Stomach (tissue), 9 donors: ENCODE results near the gene KLHL3. TPM values are rescaled to one million over a fixed set of nuclear protein-coding genes. Genes with fewer than 3 reads are reported as not detected.

Source experiments
- DNase-seq, 2 donors: peaks; one replicate each; pipeline versions ENCODE4 v3.0.0 to v3.0.0-alpha.2; 2013 to 2019
- H3K27ac ChIP-seq, 5 donors: fragments of 200-600 bp in 4 of 5; sonication (generic) in 4 of 5; one replicate each; pipeline ENCODE4 v1.5.1; 2013 to 2019; ENCODE audit warnings: mild to moderate bottlenecking in 1 of 5, moderate library complexity in 1 of 5
- H3K27me3 ChIP-seq, 3 donors: fragments of 200-600 bp; sonication (generic); one replicate each; pipeline ENCODE4 v1.5.1; 2017 to 2019; ENCODE audit warnings: mixed run types in 1 of 3
- H3K36me3 ChIP-seq, 4 donors: fragments of 200-600 bp; sonication (generic); 1 replicate in 3 of 4; 2 replicates in 1 of 4; pipeline ENCODE4 v1.5.1; 2016 to 2019
- H3K4me1 ChIP-seq, 4 donors: fragments of 200-600 bp; sonication (generic); one replicate each; pipeline ENCODE4 v1.5.1; 2016 to 2019
- H3K4me3 ChIP-seq, 4 donors: fragments of 200-600 bp; sonication (generic) in 3 of 4; one replicate each; pipeline ENCODE4 v1.5.1; 2016 to 2019; ENCODE audit warnings: mild to moderate bottlenecking in 1 of 4
- H3K9me3 ChIP-seq, 4 donors: fragments of 200-600 bp; sonication (generic); one replicate each; pipeline ENCODE4 v1.5.1; 2016 to 2019
- CTCF ChIP-seq, 7 experiments: fragments of 450-650 bp in 4 of 7; fragments of 200-600 bp in 3 of 7; sonication (generic) in 3 of 7; IDR thresholded peaks; one replicate each; pipeline ENCODE4 v1.5.1; 2016 to 2019; ENCODE audit warnings: antibody characterized with exemption in 7 of 7, control low read depth in 2 of 7, mild to moderate bottlenecking in 1 of 7
- EP300 ChIP-seq: sonication (generic); formaldehyde crosslinking; IDR thresholded peaks from one replicate; pipeline ENCODE4 v1.6.1; 2017; ENCODE audit warnings: antibody characterized with exemption
- POLR2A ChIP-seq, 4 donors: fragments of 450-650 bp; IDR thresholded peaks; one replicate each; pipeline ENCODE4 v1.6.1; 2016; ENCODE audit warnings: antibody characterized with exemption in 4 of 4, control low read depth in 2 of 4, mild to moderate bottlenecking in 1 of 4, moderate library complexity in 1 of 4
- POLR2AphosphoS5 ChIP-seq, 3 donors: sonication (generic); formaldehyde crosslinking; IDR thresholded peaks; one replicate each; pipeline ENCODE4 v1.6.1; 2016; ENCODE audit warnings: antibody characterized with exemption in 3 of 3
- WGBS, 5 donors: extraction: QIAGEN DNeasy Blood & Tissue Kit in 3 of 5; methylation state at CpG; one replicate each; pipeline versions ENCODE4 v1.1.5 to v1.1.7; 2013 to 2018; 5-methylcytosine and 5-hydroxymethylcytosine counted together
- intact Hi-C: fragments of 100-400 bp; cut with DNase I; formaldehyde crosslinking; loops from one replicate; pipeline ENCODE4 v1.15.1; 2023; ENCODE audit warnings: low total_unique reads
- polyA plus RNA-seq, 3 donors: library from polyadenylated mRNA; stranded (reverse); fragments of 200-250 nt; gene quantifications; one replicate each; pipeline ENCODE4 v1.2.3, GENCODE V29; 2013
- total RNA-seq, 5 donors: library from RNA; depleted of rRNA; stranded (reverse); fragments of >200 nt; gene quantifications; one replicate each; pipeline versions ENCODE4 v1.1.0 to v1.2.3, GENCODE V29; 2014 to 2016
- donor health status: healthy with polysubstance abuse.
- donor health status: Bipolar disorder and iron deficiency.
- donor health status: healthy.

Gene KLHL3
- total and polyA plus RNA-seq, 8 donors, result 0.50 to 20.4 (median 10.3) TPM

DNA sequence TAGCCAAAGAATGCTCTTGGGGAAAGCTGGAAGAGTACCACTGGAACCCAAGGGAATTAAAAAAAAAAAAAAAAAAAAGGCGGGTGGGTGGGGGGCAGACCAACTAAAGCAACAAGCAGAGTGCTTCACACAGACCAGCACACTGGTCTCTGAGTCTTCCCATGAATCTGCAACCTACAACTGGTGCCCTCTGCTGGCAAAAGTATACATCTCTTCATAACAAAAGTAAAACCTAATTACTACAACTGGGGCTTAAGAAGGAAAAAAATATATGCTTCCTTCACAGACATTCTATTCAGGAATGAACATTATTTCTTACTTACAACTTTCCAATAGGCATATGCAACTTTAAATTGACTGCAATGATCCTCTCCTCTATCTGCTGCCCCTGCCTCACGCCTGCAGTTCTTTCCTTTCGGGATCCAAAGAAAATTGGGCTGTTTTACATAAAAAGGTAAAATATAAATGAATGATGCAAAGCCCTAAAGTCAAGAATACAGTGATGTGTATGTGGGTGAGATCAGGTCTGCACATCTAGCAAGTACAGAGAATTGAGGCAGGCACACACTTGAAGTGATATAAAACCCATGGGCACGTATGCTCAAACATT lies 7.2 kb upstream of the KLHL3 start:
- H3K4me1 ChIP-seq, result peaks cover 0 to 6% (median 2%) of the 10 kb centered on the region in 4 donors
- WGBS, 5 donors, result 71 to 99% (median 73%) methylated on average over 3 to 4 of the region's 4 CpGs

DNA sequence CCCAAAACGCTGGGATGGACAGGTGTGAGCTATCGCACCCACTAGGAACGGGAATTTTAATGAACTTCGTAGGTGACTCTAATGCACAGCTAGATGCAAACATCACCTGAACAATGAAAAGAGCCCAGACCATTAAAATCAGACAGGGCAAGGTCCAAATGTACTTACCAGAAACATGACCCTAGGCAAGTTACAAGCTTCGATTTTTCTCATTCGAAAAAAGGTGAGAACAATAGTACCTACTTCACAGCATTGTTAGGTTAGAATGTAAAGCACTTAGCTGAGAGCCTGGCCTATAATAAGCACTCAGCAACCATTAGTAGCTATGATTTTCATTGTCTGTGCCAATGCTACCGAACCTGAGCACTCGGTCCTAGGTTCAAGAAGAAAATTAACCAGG lies 5.8 kb upstream of the KLHL3 start:
- H3K9me3 ChIP-seq, result no peaks in the 10 kb centered on the region
- TF ChIP-seq POLR2AphosphoS5 (IDR thresholded peaks at IDR 0.05), result no peak
- no peak for TF ChIP-seq EP300
- no peak for TF ChIP-seq CTCF (IDR thresholded peaks at IDR 0.05)
- TF ChIP-seq POLR2A (IDR thresholded peaks at IDR 0.05), result no peak
- H3K27ac ChIP-seq, result no peak overlapping the region
- intact Hi-C loops, result loop anchor here (5.0 kb wide), 1 partner anchor 84 kb away; no protein-coding TSS in a partner anchor
- peaks cover 0 to 16% (median under 1%) of the 10 kb centered on the region in 4 donors for H3K4me1 ChIP-seq
- no peak overlapping the region for H3K4me3 ChIP-seq
- H3K27me3 ChIP-seq, result no peaks in the 10 kb centered on the region
- no peaks in the 10 kb centered on the region for H3K36me3 ChIP-seq
- no peak for DNase-seq
- WGBS, 5 donors, result 56 to 74% (median 60%) methylated on average over 8 of the region's 8 CpGs

More for the DNA sequence above, 7.2 kb upstream of the KLHL3 start:
- H3K9me3 ChIP-seq, result no peaks in the 10 kb centered on the region
- TF ChIP-seq CTCF (IDR thresholded peaks at IDR 0.05) (peak in 5 of 7 experiments; percentile 17 to 55 (median 55)), POLR2AphosphoS5 (IDR thresholded peaks at IDR 0.05) (no peak), EP300 (no peak)
- H3K27me3 ChIP-seq, result no peaks in the 10 kb centered on the region
- peak; percentile 40 to 91 for DNase-seq
- H3K36me3 ChIP-seq, result no peaks in the 10 kb centered on the region
- intact Hi-C loops, result loop anchor here (5.0 kb wide), 1 partner anchor 86 kb away; no protein-coding TSS in a partner anchor
- no peak overlapping the region for H3K4me3 ChIP-seq
- H3K27ac ChIP-seq, result no peak overlapping the region

- Histone ChIP-seq H3K9me3 (no peaks in the 10 kb centered on the region), H3K36me3 (no peaks in the 10 kb centered on the region), H3K27me3 (no peaks in the 10 kb centered on the region), H3K4me3 (no peak overlapping the region), H3K27ac (no peak overlapping the region), H3K4me1 (peaks cover 10 to 36% (median 16%) of the 10 kb centered on the region in 4 donors)
- no peak for DNase-seq
- TF ChIP-seq CTCF (IDR thresholded peaks at IDR 0.05) (no peak), POLR2AphosphoS5 (IDR thresholded peaks at IDR 0.05) (no peak), EP300 (no peak), POLR2A (IDR thresholded peaks at IDR 0.05) (no peak)
- intact Hi-C loops, result loop anchor here (5.0 kb wide), 1 partner anchor 82 kb away; no protein-coding TSS in a partner anchor
- WGBS, 5 donors, result 80 to 90% (median 87%) methylated on average over 4 of the region's 4 CpGs
Observed at GRCh38 chr5:137739737-137740136, 3.8 kb upstream of the KLHL3 start.

DNA sequence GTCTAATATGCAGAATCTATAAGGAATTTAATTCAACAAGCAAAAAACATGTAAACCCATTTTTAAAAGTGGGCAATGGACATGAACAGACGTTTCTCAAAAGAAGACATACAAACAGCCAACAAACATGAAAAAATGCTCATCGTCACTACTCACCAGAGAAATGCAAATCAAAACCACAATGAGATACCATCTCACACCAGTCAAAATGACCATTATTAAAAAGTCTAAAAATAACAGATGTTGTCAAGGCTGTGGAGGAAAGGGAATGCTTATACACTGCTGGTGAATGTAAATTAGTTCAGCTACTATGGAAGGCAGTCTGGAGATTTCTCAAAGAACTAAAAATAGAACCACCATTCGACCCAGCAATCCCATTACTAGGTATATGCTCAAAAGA lies 3.1 kb upstream of the KLHL3 start:
- Histone ChIP-seq H3K4me3 (no peak overlapping the region), H3K36me3 (no peaks in the 10 kb centered on the region), H3K4me1 (peaks cover 10 to 41% (median 21%) of the 10 kb centered on the region in 4 donors), H3K9me3 (no peaks in the 10 kb centered on the region), H3K27me3 (no peaks in the 10 kb centered on the region), H3K27ac (no peak overlapping the region)
- WGBS, 5 donors, result 81 to 94% (median 85%) methylated on average over 3 of the region's 3 CpGs
- intact Hi-C loops, result no loop called here
- TF ChIP-seq POLR2A (IDR thresholded peaks at IDR 0.05) (no peak), POLR2AphosphoS5 (IDR thresholded peaks at IDR 0.05) (no peak), EP300 (no peak), CTCF (IDR thresholded peaks at IDR 0.05) (no peak)
- DNase-seq, result no peak
